T47D (cell line): Measurements from ENCODE around the gene UBE2O.

Source experiments
- DNase-seq, 2 experiments: peaks; one replicate each; pipeline versions ENCODE4 v3.0.0 to v3.0.0-alpha.2; 2011 to 2012; ENCODE audit warnings: low read depth in 1 of 2, low spot score in 1 of 2
- JUND ChIP-seq: IDR thresholded peaks from 2 replicates; pipeline ENCODE4 v1.6.1; 2012; ENCODE audit warnings: low read depth
- in situ Hi-C: cut with HindIII; loops from 2 replicates; pipeline ENCODE4 v1.10.0; 2016; ENCODE audit warnings: low sequenced_read_pairs, low pct_unique_long_range_greater_than_20kb

Gene UBE2O

GRCh38 chr17:76405967-76406647 is 46.8 kb downstream of the UBE2O start:
- TF ChIP-seq JUND = no peak
- no peak for DNase-seq
- in situ Hi-C loops = no loop called here

GRCh38 chr17:76405607-76405966 is 47.4 kb downstream of the UBE2O start:
- no peak for TF ChIP-seq JUND
- in situ Hi-C loops = no loop called here
- no peak for DNase-seq

- DNase-seq = no peak
- in situ Hi-C loops = no loop called here
- TF ChIP-seq JUND = no peak
Measured at GRCh38 chr17:76404976-76405563, 47.9 kb downstream of the UBE2O start.

- TF ChIP-seq JUND = no peak
- in situ Hi-C loops = no loop called here
- DNase-seq = no peak
Measured at GRCh38 chr17:76404256-76404655, 48.7 kb downstream of the UBE2O start.

- in situ Hi-C loops = no loop called here
- no peak for TF ChIP-seq JUND
- DNase-seq = no peak
Measured at GRCh38 chr17:76402711-76403110, 50.2 kb downstream of the UBE2O start.

- no peak for DNase-seq
- no peak for TF ChIP-seq JUND
- in situ Hi-C loops = no loop called here
Measured at GRCh38 chr17:76399175-76400172, 53.5 kb downstream of the UBE2O start.

- no peak for TF ChIP-seq JUND
- no peak for DNase-seq
- in situ Hi-C loops = no loop called here
Measured at GRCh38 chr17:76398523-76399174, 54.3 kb downstream of the UBE2O start.

GRCh38 chr17:76397687-76398522 is 55.0 kb downstream of the UBE2O start:
- in situ Hi-C loops = no loop called here
- peak; percentile 93 to 96 for DNase-seq
- no peak for TF ChIP-seq JUND

- in situ Hi-C loops = no loop called here
- DNase-seq = no peak
- TF ChIP-seq JUND = no peak
Measured at GRCh38 chr17:76397184-76397583, 55.8 kb downstream of the UBE2O start.

GRCh38 chr17:76395980-76396379 is 57.0 kb downstream of the UBE2O start:
- TF ChIP-seq JUND = no peak
- DNase-seq = no peak
- in situ Hi-C loops = no loop called here

GRCh38 chr17:76394166-76394565 is 58.8 kb downstream of the UBE2O start:
- no peak for TF ChIP-seq JUND
- DNase-seq = no peak
- in situ Hi-C loops = no loop called here
